Measurements from ENCODE around the gene CLDN10.
"Not testable (repeated sequence)": the region's sequence is repeated elsewhere in the genome, so short reads cannot be mapped to it uniquely, and the experiment has no call there.

The CLDN10 gene, protein sequence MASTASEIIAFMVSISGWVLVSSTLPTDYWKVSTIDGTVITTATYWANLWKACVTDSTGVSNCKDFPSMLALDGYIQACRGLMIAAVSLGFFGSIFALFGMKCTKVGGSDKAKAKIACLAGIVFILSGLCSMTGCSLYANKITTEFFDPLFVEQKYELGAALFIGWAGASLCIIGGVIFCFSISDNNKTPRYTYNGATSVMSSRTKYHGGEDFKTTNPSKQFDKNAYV

GRCh38 chr13:95552539-95553441, at the start of gene CLDN10:
Gene CLDN10 (plus strand): TSS chr13:95552720. CDS start chr13:95552754, 34 bp downstream.
- DNase-seq = no peak

- DNase-seq = no peak
Measured at GRCh38 chr13:95503662-95504061, 48.9 kb upstream of the CLDN10 start.

GRCh38 chr13:95505265-95505664, 47.3 kb upstream of the CLDN10 start:
- DNase-seq = no peak

DNA sequence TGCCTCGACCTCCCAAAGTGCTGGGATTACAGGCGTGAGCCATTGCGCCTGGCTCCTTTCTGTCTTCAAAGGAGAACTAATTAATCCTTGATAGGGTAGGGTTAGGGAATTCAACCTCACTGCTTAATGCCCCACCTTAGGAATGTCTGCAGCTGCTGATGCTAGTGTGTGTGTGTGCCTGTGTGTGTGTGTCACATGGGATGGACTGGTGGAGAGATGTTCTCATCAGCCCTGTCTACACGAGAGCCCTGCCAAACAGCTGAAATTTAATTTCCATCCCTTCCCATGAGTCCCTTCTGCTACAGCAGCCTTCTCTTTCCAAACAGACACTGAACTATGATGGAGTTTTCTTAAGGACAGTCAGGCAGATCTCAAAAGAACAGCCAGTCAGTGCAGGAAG, 46.5 kb upstream of the CLDN10 start:
- no peak for DNase-seq

- no peak for DNase-seq
Measured at GRCh38 chr13:95507991-95508390, 44.5 kb upstream of the CLDN10 start.

DNA sequence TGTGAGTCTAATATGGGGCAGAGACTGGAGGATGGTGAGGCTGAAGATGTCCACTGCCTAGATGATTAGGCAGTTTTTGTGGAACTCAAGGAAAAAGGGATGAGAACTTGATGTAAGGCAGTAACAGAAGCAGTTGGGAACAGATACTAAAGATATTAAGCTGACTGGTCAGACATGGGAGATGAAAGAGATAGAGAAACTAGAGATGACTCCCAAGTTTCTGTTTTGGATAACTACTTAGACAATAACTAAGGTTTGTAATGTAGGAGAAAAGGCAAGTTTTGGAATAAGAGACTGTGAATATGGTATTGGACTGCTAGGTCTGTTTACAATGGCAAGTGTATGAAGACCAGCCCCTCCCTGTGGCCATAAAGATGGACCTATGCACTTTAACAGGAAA, 43.5 kb upstream of the CLDN10 start:
- no peak for DNase-seq

- no peak for DNase-seq
Measured at GRCh38 chr13:95509521-95510310, 42.8 kb upstream of the CLDN10 start.

- DNase-seq = no peak
Measured at GRCh38 chr13:95510950-95511349, 41.6 kb upstream of the CLDN10 start.

DNA sequence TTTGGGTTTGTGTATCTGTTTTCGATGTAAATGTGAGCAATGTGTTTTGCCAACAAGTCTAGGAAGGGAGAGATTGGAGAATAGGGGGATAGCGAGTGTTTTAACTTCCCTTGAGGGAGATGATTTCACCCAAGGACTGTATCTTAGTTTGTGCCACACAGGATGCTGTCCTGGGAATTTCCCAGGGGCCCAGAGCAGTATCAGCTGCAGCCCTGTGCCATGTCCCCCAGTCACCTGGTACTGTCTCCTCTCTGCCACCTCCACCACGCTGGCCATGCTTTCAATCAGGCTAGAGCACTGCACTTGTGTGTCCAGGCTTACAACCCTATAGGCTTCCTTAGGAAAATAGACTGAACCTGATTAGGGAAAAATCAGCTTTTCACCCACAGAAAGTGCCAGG, 40.1 kb upstream of the CLDN10 start:
- no peak for DNase-seq

- DNase-seq = no peak
Measured at GRCh38 chr13:95512957-95513356, 39.6 kb upstream of the CLDN10 start.

GRCh38 chr13:95515606-95516005, 36.9 kb upstream of the CLDN10 start:
- not testable (repeated sequence) for DNase-seq

DNA sequence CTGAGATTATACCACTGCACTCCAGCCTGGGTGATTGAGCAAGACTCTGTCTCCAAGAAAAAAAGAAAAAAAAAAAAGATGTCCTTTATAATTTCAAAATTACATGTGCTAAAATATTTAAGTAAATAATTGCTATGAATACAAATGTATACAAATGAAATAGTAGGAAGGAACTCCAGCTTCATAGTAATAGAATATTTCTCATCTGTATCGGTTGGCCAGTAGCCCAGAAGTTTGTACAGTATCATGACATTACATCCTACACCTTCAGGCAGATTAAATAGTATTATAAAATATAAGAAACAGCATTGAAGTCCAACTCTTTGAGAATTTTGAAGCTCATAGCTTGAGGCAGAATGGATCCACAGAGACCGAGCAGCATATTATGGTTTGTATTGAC, 36.5 kb upstream of the CLDN10 start:
- DNase-seq = no peak

- DNase-seq = no peak
Measured at GRCh38 chr13:95516492-95516891, 36.0 kb upstream of the CLDN10 start.

DNA sequence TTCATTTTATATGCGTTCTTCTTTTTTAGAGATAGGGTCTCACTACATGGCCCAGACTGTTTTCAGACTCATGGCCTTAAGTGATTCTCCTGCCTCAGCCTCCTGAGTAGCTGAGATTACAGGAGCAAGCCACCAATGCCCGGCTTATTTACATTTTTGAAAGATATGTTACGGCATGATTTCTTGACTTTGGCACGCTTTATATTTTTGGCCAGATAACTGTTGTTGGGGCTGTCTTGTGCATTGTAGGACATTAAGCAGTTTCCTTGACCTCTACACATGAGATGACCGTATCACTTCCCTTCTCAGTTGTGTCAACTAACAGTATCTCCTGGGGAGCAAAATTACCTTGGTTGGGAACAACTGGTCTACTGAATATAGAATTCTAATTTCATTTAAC, 28.9 kb upstream of the CLDN10 start:
- DNase-seq = no peak

GRCh38 chr13:95524264-95524901, 28.1 kb upstream of the CLDN10 start:
- DNase-seq = no peak

- DNase-seq = no peak
Measured at GRCh38 chr13:95527955-95528354, 24.6 kb upstream of the CLDN10 start.

DNA sequence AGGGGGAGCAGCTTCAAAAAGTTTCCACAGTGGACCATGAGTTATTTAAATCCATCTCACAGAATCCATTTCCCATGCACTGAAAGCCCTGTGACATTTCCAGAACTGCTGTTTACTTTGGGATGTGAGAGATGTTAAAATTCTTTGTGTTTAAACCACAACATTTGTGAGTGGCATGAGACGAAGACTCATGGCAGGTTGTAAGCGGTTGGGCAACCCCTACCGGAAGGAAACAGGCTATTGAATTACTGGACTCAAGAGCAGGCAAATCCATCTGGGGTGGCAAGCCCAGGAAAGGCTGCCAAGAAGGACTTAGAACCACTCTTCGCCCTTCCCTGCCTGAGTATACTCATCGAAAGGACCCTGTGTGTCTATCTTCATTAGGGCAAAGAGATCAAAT, 22.3 kb upstream of the CLDN10 start:
- DNase-seq = no peak

GRCh38 chr13:95533545-95534160, 18.9 kb upstream of the CLDN10 start:
- no peak for DNase-seq

- DNase-seq = no peak
Measured at GRCh38 chr13:95535243-95535642, 17.3 kb upstream of the CLDN10 start.

DNA sequence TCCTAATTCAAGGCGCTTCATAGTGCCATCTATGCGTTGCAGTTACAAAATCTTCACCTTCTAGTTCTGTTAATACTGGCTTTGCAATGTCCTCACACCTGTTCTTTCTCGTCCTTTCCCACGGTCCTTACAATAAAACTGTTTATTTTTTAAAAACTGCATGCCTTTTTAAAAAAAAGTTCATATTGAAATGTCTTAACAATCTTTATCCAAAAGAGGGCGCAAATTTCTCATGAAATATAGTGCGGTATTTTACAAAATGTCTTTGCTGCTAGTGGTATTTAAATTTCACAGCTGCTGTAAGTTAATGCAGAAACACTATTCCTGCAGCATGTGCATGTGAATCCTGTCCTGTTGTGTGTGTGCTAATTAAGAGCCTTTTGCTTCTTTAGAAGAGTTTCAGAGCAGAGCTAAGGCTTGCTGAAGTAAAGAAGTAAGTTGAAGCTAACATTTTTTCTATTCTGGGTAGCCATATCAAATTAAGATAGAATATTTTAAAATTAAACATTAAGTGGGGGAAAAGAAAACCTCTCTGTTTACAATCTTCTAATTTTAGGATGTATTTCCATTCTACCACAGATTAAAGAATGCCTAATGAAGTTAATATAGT, 15.8 kb upstream of the CLDN10 start:
- DNase-seq = no peak

- DNase-seq = no peak
Measured at GRCh38 chr13:95540888-95541287, 11.6 kb upstream of the CLDN10 start.

- DNase-seq = no peak
Measured at GRCh38 chr13:95541308-95541707, 11.2 kb upstream of the CLDN10 start.
